Neural progenitor cell (in vitro differentiated cells): ENCODE results near the gene FRAT1.

Experiments used
- EZH2 ChIP-seq: fragments of 200-600 bp; sonication (generic); IDR thresholded peaks from 2 replicates; pipeline ENCODE4 v1.6.1; 2017; ENCODE audit warnings: antibody characterized with exemption, mild to moderate bottlenecking, moderate library complexity
- EZH2phosphoT487 ChIP-seq: fragments of 200-600 bp; sonication (generic); IDR thresholded peaks from 2 replicates; pipeline ENCODE4 v1.6.1; 2017; ENCODE audit warnings: antibody characterized with exemption
- TF ChIP-seq, protein P1 (sequence below): fragments of 200-600 bp; sonication (generic); IDR thresholded peaks from 2 replicates; pipeline ENCODE4 v1.5.1; 2017; ENCODE audit warnings: antibody characterized with exemption, mild to moderate bottlenecking

DNA sequence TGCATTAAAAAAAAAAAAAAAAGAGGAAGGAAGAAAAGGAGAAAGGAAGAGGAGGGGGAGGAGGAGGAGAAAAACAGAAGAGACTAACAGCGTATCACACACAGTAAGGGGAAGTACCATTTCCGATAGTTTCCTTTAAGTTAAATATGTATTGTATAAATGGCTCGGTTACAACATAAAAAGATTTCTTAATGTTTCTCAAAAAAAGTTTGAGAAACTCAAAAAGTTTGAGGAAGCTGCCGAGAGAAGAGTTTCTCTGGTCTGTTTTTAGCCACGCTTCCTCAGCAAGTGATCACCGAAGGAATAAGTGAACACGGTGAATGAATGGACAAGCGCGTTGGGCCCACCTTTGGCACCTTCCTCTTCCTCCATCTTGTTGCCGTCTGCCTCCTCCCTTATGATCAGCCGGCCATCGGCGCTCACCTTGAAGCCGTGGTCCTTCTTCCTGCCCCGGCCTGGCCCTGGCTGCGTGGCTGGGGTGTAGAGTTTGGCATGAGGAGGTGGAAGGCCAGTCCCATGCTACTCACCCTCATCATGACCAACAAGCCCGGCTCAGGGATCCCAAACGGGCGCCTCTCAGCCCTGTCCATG, 46.8 kb downstream of the FRAT1 start:
- TF ChIP-seq, protein P1, sequence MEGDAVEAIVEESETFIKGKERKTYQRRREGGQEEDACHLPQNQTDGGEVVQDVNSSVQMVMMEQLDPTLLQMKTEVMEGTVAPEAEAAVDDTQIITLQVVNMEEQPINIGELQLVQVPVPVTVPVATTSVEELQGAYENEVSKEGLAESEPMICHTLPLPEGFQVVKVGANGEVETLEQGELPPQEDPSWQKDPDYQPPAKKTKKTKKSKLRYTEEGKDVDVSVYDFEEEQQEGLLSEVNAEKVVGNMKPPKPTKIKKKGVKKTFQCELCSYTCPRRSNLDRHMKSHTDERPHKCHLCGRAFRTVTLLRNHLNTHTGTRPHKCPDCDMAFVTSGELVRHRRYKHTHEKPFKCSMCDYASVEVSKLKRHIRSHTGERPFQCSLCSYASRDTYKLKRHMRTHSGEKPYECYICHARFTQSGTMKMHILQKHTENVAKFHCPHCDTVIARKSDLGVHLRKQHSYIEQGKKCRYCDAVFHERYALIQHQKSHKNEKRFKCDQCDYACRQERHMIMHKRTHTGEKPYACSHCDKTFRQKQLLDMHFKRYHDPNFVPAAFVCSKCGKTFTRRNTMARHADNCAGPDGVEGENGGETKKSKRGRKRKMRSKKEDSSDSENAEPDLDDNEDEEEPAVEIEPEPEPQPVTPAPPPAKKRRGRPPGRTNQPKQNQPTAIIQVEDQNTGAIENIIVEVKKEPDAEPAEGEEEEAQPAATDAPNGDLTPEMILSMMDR: no peak
- no peak for TF ChIP-seq EZH2phosphoT487
- TF ChIP-seq EZH2: no peak
